ENCODE data around the gene UGT1A8.

Gene UGT1A8

DNA sequence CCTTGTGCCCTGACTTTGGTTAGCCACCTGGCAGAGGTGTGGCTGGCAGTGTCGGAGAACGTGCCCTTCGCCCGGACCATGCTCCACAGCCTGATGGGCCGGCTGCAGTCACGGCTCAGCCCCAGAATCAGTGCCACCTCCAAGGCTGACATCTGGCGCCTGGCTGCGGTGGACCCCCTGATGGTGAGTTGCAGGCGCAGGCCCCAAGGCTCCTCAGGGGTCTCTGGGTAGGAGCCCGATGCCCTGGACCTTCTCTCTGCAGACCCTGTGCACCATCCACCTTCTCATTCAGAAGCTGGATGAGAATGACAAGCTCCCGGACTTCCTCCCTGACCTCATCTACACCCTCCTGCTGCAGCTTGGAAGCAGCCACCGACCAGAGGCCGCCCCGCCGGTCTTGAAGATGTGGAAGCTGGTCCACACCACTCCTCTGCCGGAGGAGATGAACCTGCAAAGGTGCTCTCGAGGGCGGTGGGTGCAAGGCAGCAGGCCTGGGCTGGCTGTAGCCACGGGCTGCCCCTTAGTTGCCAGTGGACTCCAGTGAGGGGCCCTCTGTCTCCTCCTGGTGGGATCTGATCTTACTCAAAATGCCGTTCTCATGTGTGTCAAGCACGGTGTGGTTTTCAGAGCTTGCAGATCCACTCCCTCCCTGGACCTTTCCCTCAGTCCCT lies 204.8 kb downstream of the UGT1A8 start:
- DNase-seq, result no peak

Data from Kasumi-1 (cell line).